HepG2 (cell line): ENCODE measurements around the gene KCNMA1. TPM values are rescaled to one million over a fixed set of nuclear protein-coding genes. Genes with fewer than 3 reads are reported as not detected.

ENCODE experiments used
- ATAC-seq: fragments of 200-7000 bp; cut with Tn5 transposase; 3 replicates; pipeline ENCODE4 v1.9.1; 2020; ENCODE audit warnings: mild to moderate bottlenecking, moderate library complexity
- BruUV-seq: library from RNA; stranded (reverse); fragments of 400-500 nt; replicated peaks from 2 replicates; lab custom pipeline; 2021; lab: Mats Ljungman, UMichigan
- CTCF ChIA-PET: fragments of 300-600 bp; formaldehyde crosslinking; extraction: SDS; loops from one replicate; lab custom pipeline; 2021; ENCODE audit warnings: low total read pairs, inconsistent platforms, low intra/inter-chr PET ratio; lab: Yijun Ruan, JAX
- POLR2A ChIA-PET: fragments of 350-600 bp; sonication (Branson Sonifier 250); formaldehyde crosslinking; loops from one replicate; lab custom pipeline; 2020; ENCODE audit warnings: antibody characterized with exemption, inconsistent platforms; lab: Yijun Ruan, JAX
- DNase-seq: peaks from one replicate; pipeline ENCODE4 v3.0.0-alpha.2; 2015; ENCODE audit warnings: low spot score
- FAIRE-seq: peaks from 3 replicates; lab custom pipeline; 2011; peaks lifted over from hg19 to GRCh38; lab: Jason Lieb, UNC
- H2AFZ ChIP-seq: one replicate; pipeline ENCODE4 v1.6.1; 2011; ENCODE audit warnings: low read length, inconsistent platforms
- H3K27ac ChIP-seq: fragments of 300-600 bp; 3 replicates; pipeline ENCODE4 v1.8.0; 2011; ENCODE audit warnings: mixed run types, mild to moderate bottlenecking, mixed read lengths, low read length, inconsistent platforms; ENCODE audit not compliant: insufficient read depth; ENCODE audit errors: extremely low read length
- H3K27me3 ChIP-seq, 2 experiments: fragments of 200-600 bp in 1 of 2; 2 replicates in 1 of 2; 3 replicates in 1 of 2; pipeline versions ENCODE4 v1.6.0 to v1.8.0; 2011; ENCODE audit warnings: low read length in 2 of 2, mild to moderate bottlenecking in 2 of 2, moderate library complexity in 2 of 2, inconsistent platforms in 1 of 2; ENCODE audit not compliant: insufficient read depth in 2 of 2, control insufficient read depth in 1 of 2
- H3K36me3 ChIP-seq, 2 experiments: fragments of 200-600 bp in 1 of 2; replicated peaks in 1 of 2; 2 replicates in 1 of 2; 3 replicates in 1 of 2; pipeline versions ENCODE4 v1.5.1 to v1.8.0; 2011; ENCODE audit warnings: low read length in 2 of 2, inconsistent platforms in 1 of 2; ENCODE audit not compliant: insufficient read depth in 2 of 2, control insufficient read depth in 1 of 2
- H3K4me1 ChIP-seq: 2 replicates; pipeline ENCODE4 v1.5.1; 2012; ENCODE audit warnings: low read length, inconsistent platforms; ENCODE audit not compliant: insufficient read depth
- H3K4me2 ChIP-seq: 2 replicates; pipeline ENCODE4 v1.6.0; 2011; ENCODE audit warnings: low read depth, low read length, inconsistent platforms
- H3K4me3 ChIP-seq, 3 experiments: fragments of 200-600 bp in 1 of 3; sonication (generic), shearing (Covaris generic) in 1 of 3; replicated peaks in 1 of 3; 2 replicates each; pipeline ENCODE4 v1.5.1; 2011 to 2016; ENCODE audit warnings: low read length in 3 of 3, inconsistent platforms in 2 of 3, low read depth in 2 of 3, mild to moderate bottlenecking in 2 of 3, control low read depth in 1 of 3, mixed read lengths in 1 of 3; ENCODE audit not compliant: insufficient read depth in 1 of 3
- H3K79me2 ChIP-seq: one replicate; pipeline ENCODE4 v1.6.1; 2011; ENCODE audit warnings: low read length, inconsistent platforms; ENCODE audit not compliant: insufficient read depth
- H3K9ac ChIP-seq: 2 replicates; pipeline ENCODE4 v1.6.0; 2011; ENCODE audit warnings: mild to moderate bottlenecking, low read depth, low read length, inconsistent platforms; ENCODE audit not compliant: insufficient read depth
- H3K9me3 ChIP-seq: 2 replicates; pipeline ENCODE4 v1.5.1; 2012; ENCODE audit warnings: mild to moderate bottlenecking, low read length
- H4K20me1 ChIP-seq: 2 replicates; pipeline ENCODE4 v1.6.0; 2011; ENCODE audit warnings: inconsistent platforms, mild to moderate bottlenecking, low read length, moderate library complexity; ENCODE audit not compliant: insufficient read depth
- ZFP36L1 ChIP-seq: sonication (generic); formaldehyde crosslinking; IDR thresholded peaks from 2 replicates; pipeline ENCODE4 v1.8.0; 2022; ENCODE audit warnings: mild to moderate bottlenecking, missing genetic modification reagents, moderate library complexity
- ZNF282 ChIP-seq: fragments of 450-650 bp; IDR thresholded peaks from 2 replicates; pipeline ENCODE4 v1.6.1; 2018; ENCODE audit not compliant: partially characterized antibody
- ZNF773 ChIP-seq: sonication (generic); formaldehyde crosslinking; IDR thresholded peaks from 2 replicates; pipeline ENCODE4 v1.4.0; 2020; ENCODE audit warnings: missing genetic modification reagents, borderline replicate concordance
- WGBS: methylation state at CpG from one replicate; pipeline ENCODE4 v1.1.6; 2017; ENCODE audit warnings: low lambda C conversion rate; 5-methylcytosine and 5-hydroxymethylcytosine counted together
- in situ Hi-C: cut with HindIII; loops from 2 replicates; pipeline ENCODE4 v1.10.0; 2017; ENCODE audit warnings: low pct_unique_long_range_greater_than_20kb; ENCODE audit not compliant: extremely low pct_ligation_motif_present
- intact Hi-C: fragments of 100-400 bp; cut with micrococcal nuclease; formaldehyde crosslinking; loops from one replicate; pipeline ENCODE4 v1.10.0; 2022; ENCODE audit not compliant: unreplicated experiment
- polyA plus RNA-seq, 8 experiments: library from polyadenylated mRNA; depleted of rRNA in 3 of 8; stranded (reverse) in 7 of 8; unstranded in 1 of 8; fragments of >200 nt; fragmentation: Illumina TruSeq in 4 of 8; extraction: Trizol in 4 of 8; gene quantifications; 2 replicates each; pipeline versions ENCODE4 v1.2.1 to v1.2.3, GENCODE V29; 2011 to 2016; ENCODE audit warnings: low read depth in 4 of 8, missing spikeins in 1 of 8, mixed read lengths in 1 of 8; ENCODE audit not compliant: insufficient read depth in 1 of 8
- total RNA-seq, 5 experiments: library from RNA; depleted of rRNA; stranded (reverse); fragments of >200 nt; fragmentation: Illumina TruSeq; extraction: Trizol; gene quantifications; 2 replicates each; pipeline ENCODE4 v1.2.3, GENCODE V29; 2016; ENCODE audit warnings: low read depth in 1 of 5
- TF ChIP-seq, protein P1 (sequence below): sonication (generic); formaldehyde crosslinking; IDR thresholded peaks from 2 replicates; pipeline ENCODE4 v1.4.0; 2020; ENCODE audit warnings: missing genetic modification reagents

Gene KCNMA1
- total and polyA plus RNA-seq, 2 of the 13 experiments (the other 11 are each of a cell fraction or from before 2014, with no cell fraction given): 0.02 TPM; not detected in 1

DNA sequence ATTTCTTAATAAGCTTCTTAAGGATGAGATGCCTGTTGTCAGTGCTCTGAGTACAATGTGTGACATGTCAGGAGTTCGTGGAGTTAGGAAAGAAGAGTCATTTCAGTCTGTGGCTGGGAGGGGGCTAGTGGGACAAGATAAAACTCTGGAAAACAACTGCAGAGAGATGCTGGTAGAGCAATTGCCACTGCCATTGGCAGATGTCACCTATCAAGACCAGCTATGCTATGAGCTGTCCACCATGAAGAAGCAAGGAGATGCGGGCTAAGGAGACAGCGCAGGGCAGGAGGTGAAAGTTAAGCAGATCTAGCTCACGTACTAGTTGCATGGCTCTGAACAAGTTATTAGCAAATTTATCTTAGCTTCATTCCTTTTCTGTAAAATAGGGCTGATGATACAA lies 756.7 kb downstream of the KCNMA1 start:
- intact Hi-C loops (no loop called here), in situ Hi-C loops (no loop called here)
- Histone ChIP-seq H3K27me3 (peaks cover 2 to 11% of the 10 kb centered on the region in 2 experiments; a peak in 4 of 5 replicates), H3K9me3 (no peaks in the 10 kb centered on the region), H3K79me2 (no peaks in the 10 kb centered on the region), H3K4me3 (no peak overlapping the region), H2AFZ (no peak overlapping the region), H3K9ac (no peak overlapping the region), H3K4me1 (no peaks in the 10 kb centered on the region), H3K27ac (no peak overlapping the region), H3K4me2 (no peak overlapping the region), H3K36me3 (no peaks in the 10 kb centered on the region), H4K20me1 (no peaks in the 10 kb centered on the region)
- ATAC-seq (no peak), DNase-seq (no peak), FAIRE-seq (no peak)
- POLR2A ChIA-PET: no interaction called here
- TF ChIP-seq ZNF282 (no peak), ZNF773 (CRISPR knock-in tag) (no peak), ZFP36L1 (CRISPR knock-in tag) (no peak)
- TF ChIP-seq, protein P1, sequence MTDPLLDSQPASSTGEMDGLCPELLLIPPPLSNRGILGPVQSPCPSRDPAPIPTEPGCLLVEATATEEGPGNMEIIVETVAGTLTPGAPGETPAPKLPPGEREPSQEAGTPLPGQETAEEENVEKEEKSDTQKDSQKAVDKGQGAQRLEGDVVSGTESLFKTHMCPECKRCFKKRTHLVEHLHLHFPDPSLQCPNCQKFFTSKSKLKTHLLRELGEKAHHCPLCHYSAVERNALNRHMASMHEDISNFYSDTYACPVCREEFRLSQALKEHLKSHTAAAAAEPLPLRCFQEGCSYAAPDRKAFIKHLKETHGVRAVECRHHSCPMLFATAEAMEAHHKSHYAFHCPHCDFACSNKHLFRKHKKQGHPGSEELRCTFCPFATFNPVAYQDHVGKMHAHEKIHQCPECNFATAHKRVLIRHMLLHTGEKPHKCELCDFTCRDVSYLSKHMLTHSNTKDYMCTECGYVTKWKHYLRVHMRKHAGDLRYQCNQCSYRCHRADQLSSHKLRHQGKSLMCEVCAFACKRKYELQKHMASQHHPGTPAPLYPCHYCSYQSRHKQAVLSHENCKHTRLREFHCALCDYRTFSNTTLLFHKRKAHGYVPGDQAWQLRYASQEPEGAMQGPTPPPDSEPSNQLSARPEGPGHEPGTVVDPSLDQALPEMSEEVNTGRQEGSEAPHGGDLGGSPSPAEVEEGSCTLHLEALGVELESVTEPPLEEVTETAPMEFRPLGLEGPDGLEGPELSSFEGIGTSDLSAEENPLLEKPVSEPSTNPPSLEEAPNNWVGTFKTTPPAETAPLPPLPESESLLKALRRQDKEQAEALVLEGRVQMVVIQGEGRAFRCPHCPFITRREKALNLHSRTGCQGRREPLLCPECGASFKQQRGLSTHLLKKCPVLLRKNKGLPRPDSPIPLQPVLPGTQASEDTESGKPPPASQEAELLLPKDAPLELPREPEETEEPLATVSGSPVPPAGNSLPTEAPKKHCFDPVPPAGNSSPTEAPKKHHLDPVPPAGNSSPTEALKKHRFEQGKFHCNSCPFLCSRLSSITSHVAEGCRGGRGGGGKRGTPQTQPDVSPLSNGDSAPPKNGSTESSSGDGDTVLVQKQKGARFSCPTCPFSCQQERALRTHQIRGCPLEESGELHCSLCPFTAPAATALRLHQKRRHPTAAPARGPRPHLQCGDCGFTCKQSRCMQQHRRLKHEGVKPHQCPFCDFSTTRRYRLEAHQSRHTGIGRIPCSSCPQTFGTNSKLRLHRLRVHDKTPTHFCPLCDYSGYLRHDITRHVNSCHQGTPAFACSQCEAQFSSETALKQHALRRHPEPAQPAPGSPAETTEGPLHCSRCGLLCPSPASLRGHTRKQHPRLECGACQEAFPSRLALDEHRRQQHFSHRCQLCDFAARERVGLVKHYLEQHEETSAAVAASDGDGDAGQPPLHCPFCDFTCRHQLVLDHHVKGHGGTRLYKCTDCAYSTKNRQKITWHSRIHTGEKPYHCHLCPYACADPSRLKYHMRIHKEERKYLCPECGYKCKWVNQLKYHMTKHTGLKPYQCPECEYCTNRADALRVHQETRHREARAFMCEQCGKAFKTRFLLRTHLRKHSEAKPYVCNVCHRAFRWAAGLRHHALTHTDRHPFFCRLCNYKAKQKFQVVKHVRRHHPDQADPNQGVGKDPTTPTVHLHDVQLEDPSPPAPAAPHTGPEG (CRISPR knock-in tag): no peak
- WGBS: 25% methylated on average over 4 of the region's 4 CpGs
- CTCF ChIA-PET: no interaction called here
- BruUV-seq: no TSS peak
